ENCODE measurements around the gene STAT6.

DNA sequence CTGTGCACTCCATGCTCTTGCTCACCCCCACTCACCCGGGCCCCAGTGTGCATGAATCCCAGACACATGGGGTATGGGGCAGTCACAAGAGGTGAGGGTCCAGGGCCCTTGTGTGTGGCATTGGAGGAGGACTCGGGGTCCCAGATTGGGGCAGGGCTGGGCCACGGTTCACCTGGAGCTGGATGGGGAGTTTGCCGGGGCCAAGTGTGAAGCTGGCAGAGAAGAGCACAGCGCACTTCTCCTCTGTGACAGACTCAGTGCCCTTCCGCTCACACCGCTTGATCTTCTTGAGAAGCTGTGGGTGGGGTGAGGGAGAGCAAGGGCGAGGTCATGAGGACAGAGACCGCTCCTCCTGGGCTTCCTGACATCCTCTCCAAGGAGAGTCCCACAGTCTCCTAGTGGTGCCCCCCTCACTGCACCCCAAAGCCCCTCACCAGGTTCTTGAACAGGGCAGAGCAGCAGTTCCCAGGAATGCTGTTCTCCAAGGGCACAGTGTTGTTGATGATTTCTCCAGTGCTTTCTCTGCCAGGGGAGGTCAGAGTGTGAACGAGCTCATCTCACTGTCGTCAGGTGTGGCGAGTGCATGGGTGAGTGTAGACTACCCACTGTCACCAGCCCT is 6.8 kb downstream of the STAT6 start:
- TF ChIP-seq, protein P1, sequence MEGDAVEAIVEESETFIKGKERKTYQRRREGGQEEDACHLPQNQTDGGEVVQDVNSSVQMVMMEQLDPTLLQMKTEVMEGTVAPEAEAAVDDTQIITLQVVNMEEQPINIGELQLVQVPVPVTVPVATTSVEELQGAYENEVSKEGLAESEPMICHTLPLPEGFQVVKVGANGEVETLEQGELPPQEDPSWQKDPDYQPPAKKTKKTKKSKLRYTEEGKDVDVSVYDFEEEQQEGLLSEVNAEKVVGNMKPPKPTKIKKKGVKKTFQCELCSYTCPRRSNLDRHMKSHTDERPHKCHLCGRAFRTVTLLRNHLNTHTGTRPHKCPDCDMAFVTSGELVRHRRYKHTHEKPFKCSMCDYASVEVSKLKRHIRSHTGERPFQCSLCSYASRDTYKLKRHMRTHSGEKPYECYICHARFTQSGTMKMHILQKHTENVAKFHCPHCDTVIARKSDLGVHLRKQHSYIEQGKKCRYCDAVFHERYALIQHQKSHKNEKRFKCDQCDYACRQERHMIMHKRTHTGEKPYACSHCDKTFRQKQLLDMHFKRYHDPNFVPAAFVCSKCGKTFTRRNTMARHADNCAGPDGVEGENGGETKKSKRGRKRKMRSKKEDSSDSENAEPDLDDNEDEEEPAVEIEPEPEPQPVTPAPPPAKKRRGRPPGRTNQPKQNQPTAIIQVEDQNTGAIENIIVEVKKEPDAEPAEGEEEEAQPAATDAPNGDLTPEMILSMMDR (IDR thresholded peaks at IDR 0.05; ENCODE audit: insufficient read depth, low read length, poor library complexity, severe bottlenecking), result no peak
- no peak for TF ChIP-seq EZH2phosphoT487 (conservative IDR thresholded peaks at IDR 0.05; ENCODE audit: low read length)

All from SU-DHL-6 (cell line).